Spleen (tissue), 11 donors: ENCODE measurements around the gene OR10AD1. TPM values are rescaled to one million over a fixed set of nuclear protein-coding genes. Genes with fewer than 3 reads are reported as not detected.
A peak's percentile ranks its signal among the peaks of the same experiment; 100 is the strongest.
"Not testable (repeated sequence)": the region's sequence is repeated elsewhere in the genome, so short reads cannot be mapped to it uniquely, and the experiment has no call there.

ENCODE experiments used
- DNase-seq: peaks from one replicate; pipeline ENCODE4 v3.0.0-alpha.2; 2020
- H3K27ac ChIP-seq, 8 donors: fragments of 200-600 bp; sonication (generic) in 7 of 8; 1 replicate in 4 of 8; 2 replicates in 4 of 8; pipeline versions ENCODE4 v1.5.0 to v1.8.0; 2016 to 2021; ENCODE audit warnings: inconsistent platforms in 4 of 8, mild to moderate bottlenecking in 4 of 8, moderate library complexity in 1 of 8
- H3K27me3 ChIP-seq, 7 donors: fragments of 200-600 bp; sonication (generic) in 6 of 7; replicated peaks in 1 of 7; 1 replicate in 4 of 7; 2 replicates in 3 of 7; pipeline versions ENCODE4 v1.5.0 to v1.8.0; 2016 to 2021; ENCODE audit warnings: inconsistent platforms in 3 of 7, mild to moderate bottlenecking in 1 of 7
- H3K36me3 ChIP-seq, 6 donors: fragments of 200-600 bp; sonication (generic) in 5 of 6; 1 replicate in 4 of 6; 2 replicates in 2 of 6; pipeline versions ENCODE4 v1.5.0 to v1.8.0; 2016 to 2021; ENCODE audit warnings: inconsistent platforms in 2 of 6
- H3K4me1 ChIP-seq, 6 donors: fragments of 200-600 bp; sonication (generic) in 5 of 6; 1 replicate in 3 of 6; 2 replicates in 3 of 6; pipeline versions ENCODE4 v1.5.0 to v1.8.0; 2016 to 2021; ENCODE audit warnings: inconsistent platforms in 3 of 6
- H3K4me3 ChIP-seq, 8 donors: fragments of 200-600 bp; sonication (generic) in 7 of 8; 1 replicate in 4 of 8; 2 replicates in 4 of 8; pipeline versions ENCODE4 v1.5.0 to v1.8.0; 2016 to 2021; ENCODE audit warnings: inconsistent platforms in 4 of 8, mild to moderate bottlenecking in 4 of 8, moderate library complexity in 2 of 8
- H3K9me3 ChIP-seq, 8 donors: fragments of 200-600 bp; sonication (generic) in 7 of 8; 1 replicate in 4 of 8; 2 replicates in 4 of 8; pipeline versions ENCODE4 v1.5.0 to v1.8.0; 2016 to 2021; ENCODE audit warnings: inconsistent platforms in 4 of 8
- CTCF ChIP-seq, 11 experiments: fragments of 200-600 bp in 7 of 11; fragments of 450-650 bp in 4 of 11; sonication (generic) in 4 of 11; IDR thresholded peaks in 8 of 11; conservative IDR thresholded peaks in 3 of 11; 1 replicate in 7 of 11; 2 replicates in 4 of 11; pipeline versions ENCODE4 v1.4.0 to v1.8.0; 2016 to 2021; ENCODE audit warnings: antibody characterized with exemption in 11 of 11, inconsistent platforms in 4 of 11, mild to moderate bottlenecking in 1 of 11
- POLR2A ChIP-seq, 3 donors: fragments of 450-650 bp; IDR thresholded peaks; one replicate each; pipeline ENCODE4 v1.5.1; 2017; ENCODE audit warnings: antibody characterized with exemption in 3 of 3, mild to moderate bottlenecking in 1 of 3
- WGBS, 5 donors: extraction: QIAGEN DNeasy Blood & Tissue Kit in 3 of 5; methylation state at CpG; one replicate each; pipeline versions ENCODE4 v1.1.5 to v1.1.7; 2013 to 2018; 5-methylcytosine and 5-hydroxymethylcytosine counted together
- intact Hi-C: fragments of 100-400 bp; cut with DNase I; formaldehyde crosslinking; loops from one replicate; pipeline ENCODE4 v1.15.0; 2023; ENCODE audit warnings: low total_unique reads
- polyA plus RNA-seq, 3 donors: library from polyadenylated mRNA; stranded (reverse); fragments of 200-250 nt; gene quantifications; one replicate each; pipeline ENCODE4 v1.2.1, GENCODE V29; 2013
- total RNA-seq, 7 donors: library from RNA; depleted of rRNA in 3 of 7; stranded (reverse); fragments of >200 nt in 3 of 7; fragmentation: NEBNext Ultra II Directional in 4 of 7; extraction: Animal tissue kit (Norgen Biotek cat#: 25700) in 4 of 7; gene quantifications; one replicate each; pipeline versions ENCODE4 v1.1.0 to v1.2.1, GENCODE V29; 2016 to 2021
- donor health status: healthy with polysubstance abuse.
- donor health status: DM: no; HTN: no; CAD: no; lungs with moderate emphysema.
- donor health status: DM: no; HTN: no; CAD: no.
- donor health status: Bipolar disorder and iron deficiency.
- donor health status: healthy.
- donor health status: DM: no; HTN: no; CAD: no.
- donor health status: DM: yes; HTN: yes; CAD: no.

Gene OR10AD1
- total and polyA plus RNA-seq, 10 donors = not detected

- Histone ChIP-seq H3K27me3 (no peaks in the 10 kb centered on the region), H3K9me3 (no peaks in the 10 kb centered on the region), H3K36me3 (peaks cover 0 to 33% (median 18%) of the 10 kb centered on the region in 6 donors), H3K4me3 (peak overlapping the region; percentile 62 to 96 (median 90)), H3K27ac (peak overlapping the region; percentile 84 to 92 (median 90)), H3K4me1 (peaks cover 6 to 66% (median 26%) of the 10 kb centered on the region in 6 donors)
- no peak for DNase-seq
- WGBS, 5 donors = 27 to 34% (median 32%) methylated on average over 8 of the region's 8 CpGs
- TF ChIP-seq POLR2A (IDR thresholded peaks at IDR 0.05) (no peak), CTCF (IDR thresholded peaks at IDR 0.05 in 8 of 11, conservative IDR thresholded peaks at IDR 0.05 in 3 of 11) (no peak)
- intact Hi-C loops = loop anchor here (10.0 kb wide), 1 partner anchor 52 kb away; the partner anchor contains the start of gene SENP1
Observed at GRCh38 chr12:48156652-48157017, 46.5 kb downstream of the OR10AD1 start.

DNA sequence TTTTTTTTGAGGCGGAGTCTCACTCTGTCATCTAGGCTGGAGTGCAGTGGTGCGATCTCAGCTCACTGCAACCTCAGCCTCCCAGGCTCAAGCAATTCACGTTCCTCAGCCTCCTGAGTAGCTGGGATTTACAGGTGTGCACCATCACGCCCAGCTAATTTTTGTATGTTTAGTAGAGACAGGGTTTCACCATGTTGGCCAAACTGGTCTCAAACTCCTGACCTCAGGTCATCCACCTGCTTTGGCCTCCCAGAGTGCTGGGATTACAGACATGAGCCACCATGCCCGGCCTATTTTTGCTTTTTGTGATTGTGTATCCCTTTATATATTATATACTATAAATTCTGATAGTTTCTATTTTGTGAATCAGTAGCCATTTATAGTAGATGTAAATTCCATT, 47.3 kb downstream of the OR10AD1 start:
- H3K4me1 ChIP-seq = peaks cover 6 to 65% (median 26%) of the 10 kb centered on the region in 6 donors
- H3K9me3 ChIP-seq, H3K27ac ChIP-seq, H3K27me3 ChIP-seq, DNase-seq: not testable (repeated sequence)
- WGBS, 5 donors = 92 to 98% (median 96%) methylated on average over 5 of the region's 5 CpGs
- peak overlapping the region in 3 of 8 donors; percentile 80 to 96 (median 94) for H3K4me3 ChIP-seq
- H3K36me3 ChIP-seq = peaks cover 0 to 41% (median 26%) of the 10 kb centered on the region in 6 donors
- intact Hi-C loops = loop anchor here (10.0 kb wide), 1 partner anchor 51 kb away; the partner anchor contains the start of gene SENP1

Other genes starting within 250 kb of the OR10AD1 start
- 100 to 1,000 TPM in 4 of 7 donors, 10 to 100 TPM in 3; 37.6 to 124 (median 109) TPM for gene TMEM106C, start 239.7 kb downstream of the OR10AD1 start, total RNA-seq
- gene TMEM106C, start 239.7 kb downstream of the OR10AD1 start, polyA plus RNA-seq = 10 to 100 TPM; 30.1 to 49.1 (median 40.2) TPM
- under 1 TPM in 3 of 7 donors, not detected in 4; 0.37 to 0.49 (median 0.47) TPM for gene COL2A1, start 198.8 kb downstream of the OR10AD1 start, total RNA-seq
- not detected for gene COL2A1, start 198.8 kb downstream of the OR10AD1 start, polyA plus RNA-seq
- 10 to 100 TPM; 23.3 to 37.4 (median 26.1) TPM for gene SENP1, start 97.2 kb downstream of the OR10AD1 start, total RNA-seq
- 1 to 10 TPM; 3.7 to 4.7 (median 4.1) TPM for gene SENP1, start 97.2 kb downstream of the OR10AD1 start, polyA plus RNA-seq
- gene PFKM, start 83.9 kb downstream of the OR10AD1 start, total RNA-seq = 10 to 100 TPM; 27.7 to 52.5 (median 36.9) TPM
- gene PFKM, start 83.9 kb downstream of the OR10AD1 start, polyA plus RNA-seq = 10 to 100 TPM; 13.6 to 22.1 (median 18.0) TPM
- gene ASB8, start 45.8 kb downstream of the OR10AD1 start, total RNA-seq = 10 to 100 TPM; 34.7 to 48.8 (median 40.2) TPM
- 10 to 100 TPM; 15.7 to 19.4 (median 17.1) TPM for gene ASB8, start 45.8 kb downstream of the OR10AD1 start, polyA plus RNA-seq
- gene CCDC184, start 19.6 kb downstream of the OR10AD1 start, total RNA-seq = 1 to 10 TPM in 4 of 7 donors, under 1 TPM in 3; 0.73 to 1.7 (median 1.1) TPM
- gene CCDC184, start 19.6 kb downstream of the OR10AD1 start, polyA plus RNA-seq = under 1 TPM; 0.45 to 0.59 (median 0.52) TPM
- 10 to 100 TPM; 21.9 to 67.7 (median 37.0) TPM for gene ZNF641, start 147.6 kb upstream of the OR10AD1 start, total RNA-seq
- 1 to 10 TPM; 3.3 to 6.1 (median 3.9) TPM for gene ZNF641, start 147.6 kb upstream of the OR10AD1 start, polyA plus RNA-seq